ENCODE data around the gene ANKRD35.

Gene ANKRD35

GRCh38 chr1:145897969-145898368 is 12.3 kb upstream of the ANKRD35 start:
- no peak for DNase-seq

- no peak for DNase-seq
These were observed 9.8 kb upstream of the ANKRD35 start for GRCh38 chr1:145895471-145895870.

- no peak for DNase-seq
These were observed 7.8 kb upstream of the ANKRD35 start for GRCh38 chr1:145893306-145894055.

GRCh38 chr1:145892486-145893087 is 6.9 kb upstream of the ANKRD35 start:
- DNase-seq = peak in 3 of 51 donors; percentile 9 to 31 (median 30)

- peak; percentile 23 to 92 (median 81) for DNase-seq
These were observed 6.2 kb upstream of the ANKRD35 start for GRCh38 chr1:145891587-145892485.

GRCh38 chr1:145891143-145891542 is 5.5 kb upstream of the ANKRD35 start:
- no peak for DNase-seq

GRCh38 chr1:145889722-145890121 is 4.1 kb upstream of the ANKRD35 start:
- no peak for DNase-seq

GRCh38 chr1:145887631-145888030 is 2.0 kb upstream of the ANKRD35 start:
- DNase-seq = no peak

GRCh38 chr1:145886816-145887215 is 1.1 kb upstream of the ANKRD35 start:
- no peak for DNase-seq

GRCh38 chr1:145886390-145886789 is 724 bp upstream of the ANKRD35 start:
- peak in 1 of 51 donors; percentile 36 for DNase-seq

- no peak for DNase-seq
These were observed 991 bp downstream of the ANKRD35 start for GRCh38 chr1:145884675-145885074.

GRCh38 chr1:145879775-145880174 is 5.9 kb downstream of the ANKRD35 start:
- peak in 1 of 51 donors; percentile 40 for DNase-seq

- DNase-seq = no peak
These were observed 6.9 kb downstream of the ANKRD35 start for GRCh38 chr1:145878724-145879123.

- no peak for DNase-seq
These were observed 7.7 kb downstream of the ANKRD35 start for GRCh38 chr1:145877923-145878486.

GRCh38 chr1:145874646-145875045 is 11.0 kb downstream of the ANKRD35 start:
- DNase-seq = no peak

- peak in 49 of 51 donors; percentile 8 to 79 (median 48) for DNase-seq
These were observed 13.4 kb downstream of the ANKRD35 start for GRCh38 chr1:145871994-145872924.

GRCh38 chr1:145868232-145868631 is 17.4 kb downstream of the ANKRD35 start:
- no peak for DNase-seq

- no peak for DNase-seq
These were observed 22.2 kb downstream of the ANKRD35 start for GRCh38 chr1:145863282-145864018.

- peak in 49 of 51 donors; percentile 37 to 88 (median 73) for DNase-seq
These were observed 26.1 kb downstream of the ANKRD35 start for GRCh38 chr1:145859491-145860023.
